ENCODE measurements around the gene PDSS2.
"Not testable (repeated sequence)": the region's sequence is repeated elsewhere in the genome, so short reads cannot be mapped to it uniquely, and the experiment has no call there.

The PDSS2 gene

DNA sequence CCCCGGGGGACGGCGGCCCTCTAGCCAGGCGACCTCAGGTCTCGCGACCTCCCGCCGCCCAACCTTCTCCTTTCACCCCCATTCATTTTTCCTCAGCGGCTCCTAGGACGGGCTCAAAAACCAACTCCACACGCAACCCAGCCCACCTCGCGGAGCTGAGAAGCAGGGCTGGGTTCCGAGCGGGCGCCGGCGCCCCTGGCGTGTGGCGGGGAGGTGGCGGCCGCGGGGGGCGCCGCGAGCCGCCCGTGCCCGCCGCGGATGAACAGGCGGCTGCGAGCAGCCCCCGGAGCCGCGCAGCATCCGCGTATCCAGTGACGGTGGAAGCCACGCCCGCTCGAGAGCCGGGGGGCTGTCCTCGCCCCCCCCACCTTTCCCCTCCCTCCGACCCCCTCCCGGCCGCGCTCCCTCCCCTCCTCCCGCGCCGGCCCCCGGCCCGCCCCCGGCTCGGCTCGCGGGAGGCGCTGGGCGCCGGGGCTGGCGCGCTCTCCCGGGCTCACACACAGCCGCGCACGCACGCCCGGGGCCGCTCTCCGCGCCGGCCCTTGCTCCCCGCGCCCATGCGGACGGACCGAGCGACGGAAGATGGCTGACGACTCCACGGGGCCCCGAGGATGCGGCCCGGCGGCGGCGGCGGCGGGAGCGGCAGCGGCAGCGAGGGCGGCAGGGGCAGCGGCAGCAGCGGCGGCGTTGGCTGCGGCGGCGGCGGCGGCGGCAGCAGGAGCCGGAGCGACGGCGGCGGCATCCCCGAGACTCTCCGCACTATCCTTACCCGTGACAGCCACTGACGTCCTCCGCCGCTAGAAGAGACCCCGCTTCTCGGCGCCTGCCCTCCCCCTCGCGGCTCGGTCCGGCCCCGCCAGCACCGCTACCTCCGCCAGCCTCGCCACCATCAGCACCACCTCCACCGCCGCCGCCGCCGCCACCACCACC lies 30.5 kb upstream of the PDSS2 start, which contains the start of gene SOBP:
Gene SOBP (plus strand): TSS at position 482 of the 930 bp plus-strand sequence. CDS start 500 bp downstream, outside the sequence.
- DNase-seq (ENCODE audit: low spot score in 2 of 2): no peak

DNA sequence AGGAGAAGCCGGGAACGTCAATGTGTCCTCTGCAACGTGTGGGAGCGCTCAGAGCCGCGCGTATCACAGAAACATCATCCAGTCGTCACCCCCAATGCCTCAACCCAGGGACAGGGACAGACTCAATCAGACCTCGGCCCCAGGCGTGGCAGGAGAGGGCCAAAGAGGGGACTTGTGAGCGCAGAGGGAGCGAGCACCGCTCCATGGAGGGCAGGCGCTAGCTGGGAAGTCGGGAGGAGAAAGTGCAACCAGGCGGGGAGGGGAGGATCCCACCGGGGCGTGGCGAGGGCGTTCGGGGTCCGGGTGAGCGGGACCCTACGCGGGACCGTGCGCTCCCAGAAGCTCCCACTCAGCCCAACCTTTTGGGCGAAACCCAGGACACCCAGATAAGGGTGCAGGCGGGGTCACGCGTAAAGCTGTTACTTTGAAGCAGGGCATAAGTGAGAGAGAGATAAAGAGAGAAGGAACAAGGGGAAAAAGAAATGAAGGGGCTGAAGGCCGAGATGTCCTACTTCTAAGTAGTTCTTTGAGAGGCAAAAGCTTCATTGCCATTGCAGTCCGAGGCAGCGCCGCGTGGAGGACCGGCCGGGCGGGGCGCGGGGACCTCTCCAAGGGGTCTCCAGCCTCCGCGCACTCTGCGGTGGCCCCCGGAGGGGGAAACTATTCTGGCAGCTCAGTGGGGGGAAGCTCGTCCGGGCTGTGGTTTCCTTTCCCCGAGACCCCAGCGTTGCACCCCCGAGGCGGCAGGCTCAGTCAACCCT lies 29.7 kb upstream of the PDSS2 start:
- ATAC-seq (replicated peaks; ENCODE audit: extremely low read depth, poor library complexity, severe bottlenecking): no peak
- H3K27me3 Mint-ChIP-seq: peaks cover 53% of the 10 kb centered on the region
- H3K36me3 Mint-ChIP-seq (ENCODE audit: insufficient read depth): peaks cover 4% of the 10 kb centered on the region
- peak overlapping the region; percentile 90 for H3K4me3 Mint-ChIP-seq
- H3K4me1 Mint-ChIP-seq: peaks cover 15% of the 10 kb centered on the region
- no peaks in the 10 kb centered on the region for H3K9me3 Mint-ChIP-seq
- no peak for DNase-seq (ENCODE audit: low spot score in 2 of 2)
- H3K27ac Mint-ChIP-seq (ENCODE audit: low read depth): peak overlapping the region; percentile 77

More for the DNA sequence above, 30.5 kb upstream of the PDSS2 start, which contains the start of gene SOBP:
- Mint-ChIP-seq H3K9me3 (no peaks in the 10 kb centered on the region), H3K27ac (ENCODE audit: low read depth) (peak within 1 kb of the TSS; percentile 77), H3K4me1 (peaks cover 15% of the 10 kb centered on the region), H3K36me3 (ENCODE audit: insufficient read depth) (peaks cover 4% of the 10 kb centered on the region), H3K4me3 (peak within 1 kb of the TSS; percentile 90), H3K27me3 (peaks cover 44% of the 10 kb centered on the region)
- peak; percentile 50 for ATAC-seq (replicated peaks; ENCODE audit: extremely low read depth, poor library complexity, severe bottlenecking)

DNA sequence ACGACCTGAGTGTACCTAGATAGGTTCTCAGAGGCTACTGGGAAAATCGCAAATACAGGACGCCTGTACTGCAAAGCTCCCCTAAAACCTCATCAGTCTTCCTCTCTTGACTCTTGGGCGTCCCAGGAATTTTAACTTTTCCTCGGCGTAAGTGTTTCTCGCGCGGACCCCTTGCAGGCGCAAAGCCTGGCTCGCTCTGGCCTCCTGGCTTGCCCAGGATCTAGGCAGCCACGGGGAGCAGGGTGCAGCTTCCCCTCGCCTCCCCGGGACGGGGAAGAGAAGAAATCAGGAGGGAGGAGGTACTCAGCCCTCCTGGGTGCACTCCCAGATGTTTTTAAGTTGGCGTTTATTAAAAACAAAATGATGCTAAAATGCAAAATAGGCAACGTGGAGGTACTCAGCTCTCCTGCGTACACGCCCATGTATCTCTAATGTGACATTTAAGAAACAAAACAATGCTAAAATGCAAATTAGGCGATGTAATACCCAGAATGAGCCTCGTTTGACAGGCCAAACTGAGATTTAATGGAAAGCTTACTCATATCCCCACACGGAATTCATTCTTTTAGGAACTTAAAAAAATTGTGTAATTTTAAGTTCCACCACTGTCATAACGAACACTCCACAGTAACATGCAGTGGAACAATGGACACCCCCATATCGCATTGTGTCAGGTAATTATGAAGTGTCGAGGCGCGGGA lies 29.0 kb upstream of the PDSS2 start:
- ATAC-seq (replicated peaks; ENCODE audit: extremely low read depth, poor library complexity, severe bottlenecking) (peak; percentile 12), DNase-seq (ENCODE audit: low spot score in 2 of 2) (no peak)
- H3K27ac Mint-ChIP-seq (ENCODE audit: low read depth): peak overlapping the region; percentile 77
- peaks cover 56% of the 10 kb centered on the region for H3K27me3 Mint-ChIP-seq
- H3K4me1 Mint-ChIP-seq: peaks cover 15% of the 10 kb centered on the region
- H3K36me3 Mint-ChIP-seq (ENCODE audit: insufficient read depth): peaks cover 4% of the 10 kb centered on the region
- H3K4me3 Mint-ChIP-seq: peak overlapping the region; percentile 90
- H3K9me3 Mint-ChIP-seq: no peaks in the 10 kb centered on the region

DNA sequence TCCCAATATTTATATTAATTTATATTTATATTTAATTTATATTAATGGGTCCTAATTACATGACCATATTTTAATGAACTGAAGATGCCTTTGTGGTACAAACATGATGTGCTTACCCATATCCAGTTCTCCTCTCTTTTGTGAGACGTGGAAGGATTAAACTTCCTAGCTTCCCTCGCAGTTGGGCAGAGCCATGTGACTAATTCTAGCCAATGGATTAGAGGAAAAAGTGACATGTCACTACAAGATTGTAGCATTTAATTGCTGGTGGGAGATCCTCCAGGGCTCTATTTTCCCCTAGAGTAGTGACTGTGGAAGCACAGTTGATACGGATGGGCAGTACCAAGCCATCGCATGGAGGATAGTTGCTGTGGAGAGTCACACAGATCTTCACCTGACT lies 25.8 kb upstream of the PDSS2 start:
- ATAC-seq (replicated peaks; ENCODE audit: extremely low read depth, poor library complexity, severe bottlenecking) (no peak), DNase-seq (ENCODE audit: low spot score in 2 of 2) (no peak)
- Mint-ChIP-seq H3K27ac (ENCODE audit: low read depth) (no peak overlapping the region), H3K4me3 (no peak overlapping the region), H3K36me3 (ENCODE audit: insufficient read depth) (peaks cover 3% of the 10 kb centered on the region), H3K27me3 (peaks cover 82% of the 10 kb centered on the region), H3K4me1 (peaks cover 15% of the 10 kb centered on the region), H3K9me3 (no peaks in the 10 kb centered on the region)

GRCh38 chr6:107479089-107479690 lies 19.8 kb upstream of the PDSS2 start:
- H3K27me3 Mint-ChIP-seq: peaks cover 58% of the 10 kb centered on the region
- no peaks in the 10 kb centered on the region for H3K36me3 Mint-ChIP-seq (ENCODE audit: insufficient read depth)
- ATAC-seq (replicated peaks; ENCODE audit: extremely low read depth, poor library complexity, severe bottlenecking) (no peak), DNase-seq (ENCODE audit: low spot score in 2 of 2) (no peak)
- H3K4me1 Mint-ChIP-seq: no peaks in the 10 kb centered on the region
- no peak overlapping the region for H3K4me3 Mint-ChIP-seq
- H3K27ac Mint-ChIP-seq (ENCODE audit: low read depth): no peak overlapping the region
- H3K9me3 Mint-ChIP-seq: no peaks in the 10 kb centered on the region

DNA sequence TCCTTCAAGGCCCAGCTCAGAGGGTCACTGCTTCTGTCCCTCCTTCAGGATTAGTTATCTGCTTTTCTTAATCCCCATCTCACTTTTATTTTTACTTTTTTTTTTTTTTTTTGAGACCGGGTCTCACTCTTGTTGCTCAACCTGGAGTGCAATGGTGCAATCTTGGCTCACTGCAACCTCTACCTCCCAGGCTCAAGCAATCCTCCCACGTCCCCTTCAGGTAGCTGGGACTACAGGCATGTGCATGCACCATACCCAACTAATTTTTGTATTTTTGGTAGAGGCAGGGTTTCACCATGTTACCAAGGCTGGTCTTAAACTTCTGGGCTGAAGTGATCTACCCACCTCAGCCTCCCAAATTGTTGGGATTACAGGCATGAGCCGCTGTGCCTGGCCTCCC lies 16.5 kb upstream of the PDSS2 start:
- H3K27me3 Mint-ChIP-seq: peaks cover 52% of the 10 kb centered on the region
- H3K36me3 Mint-ChIP-seq (ENCODE audit: insufficient read depth); DNase-seq (ENCODE audit: low spot score in 2 of 2); H3K27ac Mint-ChIP-seq (ENCODE audit: low read depth); H3K9me3 Mint-ChIP-seq; H3K4me3 Mint-ChIP-seq; ATAC-seq (replicated peaks; ENCODE audit: extremely low read depth, poor library complexity, severe bottlenecking); H3K4me1 Mint-ChIP-seq: not testable (repeated sequence)

- not testable (repeated sequence) for H3K4me3 Mint-ChIP-seq; H3K27ac Mint-ChIP-seq (ENCODE audit: low read depth); ATAC-seq (replicated peaks; ENCODE audit: extremely low read depth, poor library complexity, severe bottlenecking); H3K9me3 Mint-ChIP-seq; H3K36me3 Mint-ChIP-seq (ENCODE audit: insufficient read depth); H3K4me1 Mint-ChIP-seq; DNase-seq (ENCODE audit: low spot score in 2 of 2)
- peaks cover 47% of the 10 kb centered on the region for H3K27me3 Mint-ChIP-seq
Observed at GRCh38 chr6:107475360-107475759, 16.0 kb upstream of the PDSS2 start.

GRCh38 chr6:107473660-107474059 lies 14.3 kb upstream of the PDSS2 start:
- Mint-ChIP-seq H3K4me3 (no peak overlapping the region), H3K9me3 (no peaks in the 10 kb centered on the region), H3K27me3 (peaks cover 42% of the 10 kb centered on the region), H3K27ac (ENCODE audit: low read depth) (no peak overlapping the region), H3K4me1 (no peaks in the 10 kb centered on the region), H3K36me3 (ENCODE audit: insufficient read depth) (no peaks in the 10 kb centered on the region)
- DNase-seq (ENCODE audit: low spot score in 2 of 2) (no peak), ATAC-seq (replicated peaks; ENCODE audit: extremely low read depth, poor library complexity, severe bottlenecking) (no peak)

DNA sequence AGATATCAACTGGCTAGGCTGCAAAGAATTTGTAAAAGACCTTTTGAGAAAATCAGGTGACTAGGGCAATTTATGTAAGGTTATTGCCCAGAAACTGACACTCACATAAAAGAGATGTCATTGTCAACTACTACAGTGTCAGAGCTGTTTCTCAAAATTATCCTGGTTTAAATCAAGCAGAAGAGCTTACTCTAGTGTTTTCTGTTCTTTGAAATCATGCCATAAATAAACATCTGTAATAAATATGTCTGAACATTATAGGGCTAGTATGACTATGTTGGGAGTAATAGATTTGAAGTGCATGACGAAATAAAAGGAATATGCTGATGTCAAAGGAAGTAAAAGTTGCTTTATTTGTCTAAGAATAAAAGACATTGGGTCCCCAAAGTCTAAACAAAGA lies 11.0 kb upstream of the PDSS2 start:
- Mint-ChIP-seq H3K4me1 (no peaks in the 10 kb centered on the region), H3K27me3 (peaks cover 53% of the 10 kb centered on the region), H3K27ac (ENCODE audit: low read depth) (no peak overlapping the region), H3K36me3 (ENCODE audit: insufficient read depth) (no peaks in the 10 kb centered on the region), H3K9me3 (no peaks in the 10 kb centered on the region), H3K4me3 (no peak overlapping the region)
- no peak for ATAC-seq (replicated peaks; ENCODE audit: extremely low read depth, poor library complexity, severe bottlenecking)
- no peak for DNase-seq (ENCODE audit: low spot score in 2 of 2)

- no peak for DNase-seq (ENCODE audit: low spot score in 2 of 2)
Observed at GRCh38 chr6:107466062-107466461, 6.7 kb upstream of the PDSS2 start.

DNA sequence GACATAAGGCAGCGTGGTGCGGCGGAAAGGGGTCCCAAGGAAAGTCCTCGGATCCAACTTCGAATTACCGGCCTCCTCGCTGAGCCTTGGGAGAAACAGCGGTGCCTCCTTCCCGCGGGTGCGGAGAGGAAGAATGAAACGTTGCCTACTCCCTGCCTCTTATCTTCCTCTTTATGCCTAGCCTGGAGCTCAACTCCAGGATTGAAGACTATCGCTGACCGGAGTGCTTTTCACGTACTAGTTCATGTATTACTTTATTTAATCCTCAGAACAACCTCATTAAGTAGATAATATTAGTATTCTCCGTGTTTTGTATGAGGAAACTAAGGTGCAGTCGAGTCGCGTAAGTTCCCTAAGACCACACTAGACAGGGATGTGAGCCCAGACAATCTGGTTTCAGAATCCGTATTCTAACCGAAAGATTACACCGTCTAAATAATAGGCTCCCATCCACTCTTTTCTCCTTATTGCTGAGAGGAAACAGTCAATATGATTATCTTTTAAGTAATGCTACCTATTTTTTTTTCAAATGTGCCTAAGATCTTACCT lies 793 bp upstream of the PDSS2 start:
- DNase-seq (ENCODE audit: low spot score in 2 of 2) (no peak), ATAC-seq (replicated peaks; ENCODE audit: extremely low read depth, poor library complexity, severe bottlenecking) (no peak)
- H3K4me3 Mint-ChIP-seq: peak overlapping the region; percentile 96
- H3K36me3 Mint-ChIP-seq (ENCODE audit: insufficient read depth): peaks cover 3% of the 10 kb centered on the region
- no peaks in the 10 kb centered on the region for H3K9me3 Mint-ChIP-seq
- peak overlapping the region; percentile 95 for H3K27ac Mint-ChIP-seq (ENCODE audit: low read depth)
- peaks cover 20% of the 10 kb centered on the region for H3K4me1 Mint-ChIP-seq
- H3K27me3 Mint-ChIP-seq: no peaks in the 10 kb centered on the region

More at GRCh38 chr6:107466062-107466461, 6.7 kb upstream of the PDSS2 start:
- Mint-ChIP-seq H3K27ac (ENCODE audit: low read depth) (no peak overlapping the region), H3K4me3 (no peak overlapping the region), H3K27me3 (peaks cover 24% of the 10 kb centered on the region), H3K9me3 (no peaks in the 10 kb centered on the region), H3K36me3 (ENCODE audit: insufficient read depth) (no peaks in the 10 kb centered on the region), H3K4me1 (no peaks in the 10 kb centered on the region)
- no peak for ATAC-seq (replicated peaks; ENCODE audit: extremely low read depth, poor library complexity, severe bottlenecking)
